ENCODE results near the gene SLC9C2. TPM values are rescaled to one million over a fixed set of nuclear protein-coding genes. Genes with fewer than 3 reads are reported as not detected.
A peak's percentile ranks its signal among the peaks of the same experiment; 100 is the strongest.

Gene SLC9C2
- total RNA-seq, 1 donor from 2014 or later: not detected

GRCh38 chr1:173532237-173532636 is 70.6 kb downstream of the SLC9C2 start:
- H3K27me3 Mint-ChIP-seq (ENCODE audit: unreplicated experiment): peaks cover 24% of the 10 kb centered on the region
- H3K4me3 Mint-ChIP-seq (ENCODE audit: unreplicated experiment): no peak overlapping the region
- no peak for DNase-seq (ENCODE audit: extremely low spot score, unreplicated experiment)
- peaks cover 6% of the 10 kb centered on the region for H3K4me1 Mint-ChIP-seq (ENCODE audit: unreplicated experiment)
- H3K9me3 Mint-ChIP-seq (ENCODE audit: unreplicated experiment): no peaks in the 10 kb centered on the region
- H3K27ac Mint-ChIP-seq (ENCODE audit: unreplicated experiment): peak overlapping the region; percentile 21
- TF ChIP-seq CTCF (IDR thresholded peaks at IDR 0.05): no peak
- H3K36me3 Mint-ChIP-seq (ENCODE audit: unreplicated experiment): no peaks in the 10 kb centered on the region

GRCh38 chr1:173530795-173531693 is 71.8 kb downstream of the SLC9C2 start:
- H3K4me3 Mint-ChIP-seq (ENCODE audit: unreplicated experiment): no peak overlapping the region
- no peak overlapping the region for H3K27ac Mint-ChIP-seq (ENCODE audit: unreplicated experiment)
- TF ChIP-seq CTCF (IDR thresholded peaks at IDR 0.05): no peak
- H3K9me3 Mint-ChIP-seq (ENCODE audit: unreplicated experiment): no peaks in the 10 kb centered on the region
- H3K36me3 Mint-ChIP-seq (ENCODE audit: unreplicated experiment): no peaks in the 10 kb centered on the region
- peaks cover 6% of the 10 kb centered on the region for H3K4me1 Mint-ChIP-seq (ENCODE audit: unreplicated experiment)
- H3K27me3 Mint-ChIP-seq (ENCODE audit: unreplicated experiment): peaks cover 24% of the 10 kb centered on the region
- DNase-seq (ENCODE audit: extremely low spot score, unreplicated experiment): no peak

- Mint-ChIP-seq H3K27me3 (ENCODE audit: unreplicated experiment) (peaks cover 20% of the 10 kb centered on the region), H3K9me3 (ENCODE audit: unreplicated experiment) (no peaks in the 10 kb centered on the region), H3K27ac (ENCODE audit: unreplicated experiment) (no peak overlapping the region), H3K4me1 (ENCODE audit: unreplicated experiment) (peaks cover 6% of the 10 kb centered on the region), H3K4me3 (ENCODE audit: unreplicated experiment) (no peak overlapping the region), H3K36me3 (ENCODE audit: unreplicated experiment) (no peaks in the 10 kb centered on the region)
- no peak for DNase-seq (ENCODE audit: extremely low spot score, unreplicated experiment)
- TF ChIP-seq CTCF (IDR thresholded peaks at IDR 0.05): no peak
Measured at GRCh38 chr1:173529106-173529505, 73.8 kb downstream of the SLC9C2 start.

DNA sequence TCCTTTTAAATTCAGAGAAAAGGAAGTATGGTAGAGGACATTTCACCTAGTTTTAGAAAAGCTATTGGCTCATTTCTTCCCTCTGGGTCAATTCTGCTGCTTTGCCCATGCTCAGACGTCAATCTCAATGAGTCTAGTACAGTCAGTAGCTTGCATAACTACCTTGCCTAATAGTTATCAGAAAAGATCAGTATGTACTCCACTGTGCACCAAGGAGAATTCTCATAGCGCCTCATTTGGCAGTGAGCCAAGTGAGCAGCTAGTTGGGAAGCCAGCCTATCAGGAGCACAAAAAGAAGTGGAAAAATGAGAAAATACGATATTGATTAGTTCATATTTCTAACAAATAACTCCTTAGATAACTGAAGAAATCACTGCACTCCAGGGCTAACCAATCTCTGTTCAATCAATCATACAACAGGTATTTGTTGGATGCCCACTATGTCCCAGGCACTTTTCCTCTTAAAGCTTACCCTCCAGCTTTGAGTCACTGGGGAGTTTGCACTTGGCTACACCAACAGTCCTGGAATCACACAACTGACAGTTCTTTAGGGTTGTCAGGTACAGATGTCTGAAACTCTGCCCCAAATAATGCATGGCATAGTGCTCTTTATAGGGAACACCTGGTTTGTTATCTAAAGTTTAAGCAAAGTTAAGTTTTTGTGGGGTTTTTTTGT is 75.6 kb downstream of the SLC9C2 start:
- no peaks in the 10 kb centered on the region for H3K9me3 Mint-ChIP-seq (ENCODE audit: unreplicated experiment)
- H3K27ac Mint-ChIP-seq (ENCODE audit: unreplicated experiment): no peak overlapping the region
- no peak overlapping the region for H3K4me3 Mint-ChIP-seq (ENCODE audit: unreplicated experiment)
- no peak for DNase-seq (ENCODE audit: extremely low spot score, unreplicated experiment)
- H3K27me3 Mint-ChIP-seq (ENCODE audit: unreplicated experiment): peaks cover 20% of the 10 kb centered on the region
- no peaks in the 10 kb centered on the region for H3K36me3 Mint-ChIP-seq (ENCODE audit: unreplicated experiment)
- H3K4me1 Mint-ChIP-seq (ENCODE audit: unreplicated experiment): peaks cover 4% of the 10 kb centered on the region
- TF ChIP-seq CTCF (IDR thresholded peaks at IDR 0.05): no peak

DNA sequence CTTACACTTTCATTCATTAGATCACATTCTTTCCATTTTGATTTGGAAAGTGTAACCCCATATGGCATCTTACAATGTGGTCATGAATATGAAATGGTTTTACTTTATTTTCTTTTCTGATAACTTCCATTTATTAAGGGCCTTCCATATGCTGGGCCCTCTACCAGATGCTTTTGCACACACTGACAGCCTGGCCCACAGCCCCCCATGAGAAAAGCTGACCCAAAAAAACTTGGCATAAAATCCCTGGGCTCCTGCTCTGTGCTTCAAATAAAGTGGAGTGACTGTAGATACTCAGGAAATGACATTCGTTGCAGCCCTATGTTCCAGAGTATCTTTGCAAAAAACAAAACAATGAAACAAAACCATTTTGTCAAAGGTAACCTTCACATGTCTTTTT is 76.9 kb downstream of the SLC9C2 start:
- Mint-ChIP-seq H3K27ac (ENCODE audit: unreplicated experiment) (no peak overlapping the region), H3K4me1 (ENCODE audit: unreplicated experiment) (no peaks in the 10 kb centered on the region), H3K27me3 (ENCODE audit: unreplicated experiment) (peaks cover 20% of the 10 kb centered on the region), H3K9me3 (ENCODE audit: unreplicated experiment) (no peaks in the 10 kb centered on the region), H3K4me3 (ENCODE audit: unreplicated experiment) (no peak overlapping the region), H3K36me3 (ENCODE audit: unreplicated experiment) (no peaks in the 10 kb centered on the region)
- no peak for TF ChIP-seq CTCF (IDR thresholded peaks at IDR 0.05)
- DNase-seq (ENCODE audit: extremely low spot score, unreplicated experiment): no peak
